HCT116 (cell line): Measurements from ENCODE around the gene ACKR3. TPM values are rescaled to one million over a fixed set of nuclear protein-coding genes. Genes with fewer than 3 reads are reported as not detected.

Source experiments
- ATAC-seq: fragments of 200-7000 bp; cut with Tn5 transposase; 2 replicates; pipeline ENCODE4 v1.9.1; 2020; ENCODE audit warnings: mild to moderate bottlenecking, moderate library complexity
- BruUV-seq: library from RNA; stranded (reverse); fragments of 400-500 nt; replicated peaks from 2 replicates; lab custom pipeline; 2021; lab: Mats Ljungman, UMichigan
- CTCF ChIA-PET: fragments of 300-600 bp; sonication (Branson Sonifier 250); formaldehyde crosslinking; loops from one replicate; lab custom pipeline; 2021; ENCODE audit warnings: antibody characterized with exemption; lab: Charles Lee
- POLR2A ChIA-PET: fragments of 300-600, 350-600 bp; sonication (Branson Sonifier 250); formaldehyde crosslinking; loops from one replicate; lab custom pipeline; 2021; ENCODE audit warnings: antibody characterized with exemption; lab: Charles Lee
- RAD21 ChIA-PET, 2 experiments: fragments of 300-600 bp; sonication (Branson Sonifier 250); formaldehyde crosslinking; loops; one replicate each; lab custom pipeline; 2023; ENCODE audit warnings: low total read pairs in 2 of 2; ENCODE audit not compliant: uncharacterized antibody in 2 of 2, unreplicated experiment in 2 of 2, low non-redundant PET in 1 of 2; lab: Charles Lee
- DNase-seq: peaks from one replicate; pipeline ENCODE4 v3.0.0-alpha.2; 2010; ENCODE audit warnings: low read depth, low spot score
- H2AFZ ChIP-seq: fragments of 200-600 bp; shearing (Covaris generic), sonication (generic); 2 replicates; pipeline ENCODE4 v1.6.1; 2017; ENCODE audit warnings: low read depth, mixed run types, mixed read lengths, antibody characterized with exemption, low read length; ENCODE audit not compliant: poor library complexity, severe bottlenecking
- H3K27ac ChIP-seq: 2 replicates; pipeline ENCODE4 v1.5.1; 2012; ENCODE audit warnings: low read depth, low read length
- H3K27me3 ChIP-seq: fragments of 200-600 bp; sonication (generic); 2 replicates; pipeline ENCODE4 v1.6.1; 2016; ENCODE audit warnings: mixed run types, low read length, mixed read lengths; ENCODE audit not compliant: insufficient read depth
- H3K36me3 ChIP-seq, 2 experiments: fragments of 200-500 bp in 1 of 2; fragments of 200-600 bp in 1 of 2; sonication (Bioruptor generic) in 1 of 2; sonication (generic) in 1 of 2; 2 replicates each; pipeline versions ENCODE4 v1.5.1 to v1.6.1; 2014 to 2016; ENCODE audit warnings: low read length in 2 of 2, inconsistent platforms in 1 of 2, mixed read lengths in 1 of 2, mixed run types in 1 of 2; ENCODE audit not compliant: insufficient read depth in 2 of 2, control insufficient read depth in 1 of 2
- H3K4me1 ChIP-seq, 2 experiments: fragments of 200-600 bp in 1 of 2; sonication (generic) in 1 of 2; 2 replicates each; pipeline versions ENCODE4 v1.5.1 to v1.6.1; 2012 to 2017; ENCODE audit warnings: low read length in 2 of 2, inconsistent platforms in 1 of 2, mild to moderate bottlenecking in 1 of 2, mixed read lengths in 1 of 2, mixed run types in 1 of 2, moderate library complexity in 1 of 2; ENCODE audit not compliant: insufficient read depth in 2 of 2, control insufficient read depth in 1 of 2
- H3K4me2 ChIP-seq: fragments of 200-600 bp; sonication (generic); 2 replicates; pipeline ENCODE4 v1.6.1; 2017; ENCODE audit warnings: mixed run types, low read length, mixed read lengths
- H3K4me3 ChIP-seq, 2 experiments: fragments of 200-600 bp in 1 of 2; sonication (generic) in 1 of 2; replicated peaks in 1 of 2; 2 replicates each; pipeline ENCODE4 v1.5.1; 2011 to 2016; ENCODE audit warnings: low read length in 2 of 2, control low read depth in 1 of 2, low read depth in 1 of 2, mild to moderate bottlenecking in 1 of 2, mixed read lengths in 1 of 2, mixed run types in 1 of 2
- H3K79me2 ChIP-seq: fragments of 200-600 bp; sonication (generic); 2 replicates; pipeline ENCODE4 v1.6.1; 2017; ENCODE audit warnings: mild to moderate bottlenecking, mixed run types, low read length, moderate library complexity, mixed read lengths; ENCODE audit not compliant: insufficient read depth
- H3K9ac ChIP-seq: fragments of 200-600 bp; sonication (generic); 2 replicates; pipeline ENCODE4 v1.6.1; 2016; ENCODE audit warnings: low read length, mixed read lengths
- H3K9me2 ChIP-seq: fragments of 200-600 bp; sonication (generic), shearing (Covaris generic); 2 replicates; pipeline ENCODE4 v1.6.1; 2017; ENCODE audit warnings: mixed run types, mild to moderate bottlenecking, moderate library complexity; ENCODE audit not compliant: insufficient read depth
- H3K9me3 ChIP-seq, 2 experiments: fragments of 200-500 bp in 1 of 2; fragments of 200-600 bp in 1 of 2; sonication (Bioruptor generic) in 1 of 2; sonication (generic) in 1 of 2; 2 replicates each; pipeline ENCODE4 v1.6.1; 2014 to 2017; ENCODE audit warnings: low read length in 2 of 2, mixed read lengths in 2 of 2, inconsistent platforms in 1 of 2, low read depth in 1 of 2, mild to moderate bottlenecking in 1 of 2, mixed run types in 1 of 2, moderate library complexity in 1 of 2; ENCODE audit not compliant: control insufficient read depth in 1 of 2, insufficient read depth in 1 of 2
- H4K20me1 ChIP-seq: fragments of 200-600 bp; sonication (generic), shearing (Covaris generic); 2 replicates; pipeline ENCODE4 v1.6.1; 2017; ENCODE audit warnings: mixed run types, mild to moderate bottlenecking, moderate library complexity; ENCODE audit not compliant: insufficient read depth
- CBX3 ChIP-seq: IDR thresholded peaks from 2 replicates; pipeline ENCODE4 v1.6.1; 2012; ENCODE audit warnings: low read depth
- EGR1 ChIP-seq: IDR thresholded peaks from 2 replicates; pipeline ENCODE4 v1.6.1; 2012; ENCODE audit warnings: low read depth
- FOSL1 ChIP-seq: IDR thresholded peaks from 2 replicates; pipeline ENCODE4 v1.6.1; 2012; ENCODE audit warnings: low read depth
- JUND ChIP-seq: IDR thresholded peaks from 2 replicates; pipeline ENCODE4 v1.6.1; 2012
- POLR2AphosphoS5 ChIP-seq: IDR thresholded peaks from 2 replicates; pipeline ENCODE4 v1.6.1; 2011; ENCODE audit warnings: mild to moderate bottlenecking, low read depth, low read length, moderate library complexity
- SP1 ChIP-seq: IDR thresholded peaks from 2 replicates; pipeline ENCODE4 v1.6.1; 2012; ENCODE audit warnings: low read depth
- YY1 ChIP-seq: IDR thresholded peaks from 2 replicates; pipeline ENCODE4 v1.6.1; 2011; ENCODE audit warnings: low read length, low read depth, moderate library complexity, mild to moderate bottlenecking; ENCODE audit not compliant: insufficient replicate concordance; ENCODE audit errors: extremely low read depth
- ZFX ChIP-seq: fragments of 450-650 bp; IDR thresholded peaks from 2 replicates; pipeline ENCODE4 v1.6.1; 2017
- intact Hi-C: fragments of 100-400 bp; cut with micrococcal nuclease; formaldehyde crosslinking; loops from 2 replicates; pipeline ENCODE4 v1.10.0; 2022
- total RNA-seq: library from RNA; stranded (reverse); gene quantifications from one replicate; pipeline ENCODE4 v1.2.1, GENCODE V29; 2021; ENCODE audit not compliant: unreplicated experiment
- TF ChIP-seq, protein P1 (sequence below): IDR thresholded peaks from 2 replicates; pipeline ENCODE4 v1.6.1; 2012; ENCODE audit warnings: low read depth
- TF ChIP-seq, protein P2 (sequence below): IDR thresholded peaks from 2 replicates; pipeline ENCODE4 v1.6.1; 2012
- TF ChIP-seq, protein P3 (sequence below), 3 experiments: fragments of 200-600 bp in 1 of 3; sonication (generic) in 1 of 3; IDR thresholded peaks in 2 of 3; conservative IDR thresholded peaks in 1 of 3; 2 replicates each; pipeline ENCODE4 v1.5.1; 2012 to 2017; ENCODE audit warnings: low read depth in 2 of 3, low read length in 2 of 3, antibody characterized with exemption in 1 of 3, borderline replicate concordance in 1 of 3, control low read depth in 1 of 3, mild to moderate bottlenecking in 1 of 3, mixed read lengths in 1 of 3, mixed run types in 1 of 3, moderate library complexity in 1 of 3; ENCODE audit not compliant: insufficient read depth in 1 of 3
- TF ChIP-seq, protein P4 (sequence below): IDR thresholded peaks from 2 replicates; pipeline ENCODE4 v1.6.1; 2012

Gene ACKR3
- total RNA-seq, 1 experiment from 2014 or later: 0.20 TPM

DNA sequence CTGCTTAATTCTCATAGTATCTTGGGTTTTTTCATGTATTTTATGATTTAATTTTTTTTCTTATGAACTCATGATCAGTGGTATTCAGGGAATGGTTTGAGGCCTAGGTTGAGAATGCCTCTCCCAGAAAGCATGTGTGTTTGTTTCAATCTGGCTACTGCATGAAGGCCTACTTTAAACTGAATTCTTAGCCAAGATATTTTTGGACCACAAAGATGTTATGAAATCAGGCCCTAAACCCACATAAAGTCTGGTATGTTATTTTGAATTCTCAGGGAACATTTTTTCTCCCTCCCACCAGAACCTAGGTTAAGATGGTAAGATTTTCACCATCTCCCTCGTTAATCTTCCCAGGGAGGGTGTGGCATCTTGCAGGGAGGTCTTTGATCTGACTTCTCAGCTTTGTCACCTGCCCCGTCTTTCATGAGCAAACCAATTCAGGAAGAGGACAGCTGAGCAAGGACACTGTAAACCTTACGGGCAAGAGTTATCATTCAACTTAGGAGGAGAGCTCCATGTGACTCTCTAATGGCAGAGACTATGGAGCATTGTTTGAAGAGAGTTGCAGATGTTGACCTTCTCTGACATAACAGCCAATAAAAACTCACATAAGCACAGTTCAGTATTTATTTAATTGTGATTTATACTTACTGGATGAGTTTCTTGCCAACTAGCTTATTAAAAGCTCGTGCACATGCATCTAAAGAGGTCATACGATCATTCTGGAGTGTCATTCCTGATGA lies 21.3 kb upstream of the ACKR3 start (continued):
- TF ChIP-seq, protein P1, sequence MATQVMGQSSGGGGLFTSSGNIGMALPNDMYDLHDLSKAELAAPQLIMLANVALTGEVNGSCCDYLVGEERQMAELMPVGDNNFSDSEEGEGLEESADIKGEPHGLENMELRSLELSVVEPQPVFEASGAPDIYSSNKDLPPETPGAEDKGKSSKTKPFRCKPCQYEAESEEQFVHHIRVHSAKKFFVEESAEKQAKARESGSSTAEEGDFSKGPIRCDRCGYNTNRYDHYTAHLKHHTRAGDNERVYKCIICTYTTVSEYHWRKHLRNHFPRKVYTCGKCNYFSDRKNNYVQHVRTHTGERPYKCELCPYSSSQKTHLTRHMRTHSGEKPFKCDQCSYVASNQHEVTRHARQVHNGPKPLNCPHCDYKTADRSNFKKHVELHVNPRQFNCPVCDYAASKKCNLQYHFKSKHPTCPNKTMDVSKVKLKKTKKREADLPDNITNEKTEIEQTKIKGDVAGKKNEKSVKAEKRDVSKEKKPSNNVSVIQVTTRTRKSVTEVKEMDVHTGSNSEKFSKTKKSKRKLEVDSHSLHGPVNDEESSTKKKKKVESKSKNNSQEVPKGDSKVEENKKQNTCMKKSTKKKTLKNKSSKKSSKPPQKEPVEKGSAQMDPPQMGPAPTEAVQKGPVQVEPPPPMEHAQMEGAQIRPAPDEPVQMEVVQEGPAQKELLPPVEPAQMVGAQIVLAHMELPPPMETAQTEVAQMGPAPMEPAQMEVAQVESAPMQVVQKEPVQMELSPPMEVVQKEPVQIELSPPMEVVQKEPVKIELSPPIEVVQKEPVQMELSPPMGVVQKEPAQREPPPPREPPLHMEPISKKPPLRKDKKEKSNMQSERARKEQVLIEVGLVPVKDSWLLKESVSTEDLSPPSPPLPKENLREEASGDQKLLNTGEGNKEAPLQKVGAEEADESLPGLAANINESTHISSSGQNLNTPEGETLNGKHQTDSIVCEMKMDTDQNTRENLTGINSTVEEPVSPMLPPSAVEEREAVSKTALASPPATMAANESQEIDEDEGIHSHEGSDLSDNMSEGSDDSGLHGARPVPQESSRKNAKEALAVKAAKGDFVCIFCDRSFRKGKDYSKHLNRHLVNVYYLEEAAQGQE: no peak
- TF ChIP-seq JUND (no peak), POLR2AphosphoS5 (no peak)

DNA sequence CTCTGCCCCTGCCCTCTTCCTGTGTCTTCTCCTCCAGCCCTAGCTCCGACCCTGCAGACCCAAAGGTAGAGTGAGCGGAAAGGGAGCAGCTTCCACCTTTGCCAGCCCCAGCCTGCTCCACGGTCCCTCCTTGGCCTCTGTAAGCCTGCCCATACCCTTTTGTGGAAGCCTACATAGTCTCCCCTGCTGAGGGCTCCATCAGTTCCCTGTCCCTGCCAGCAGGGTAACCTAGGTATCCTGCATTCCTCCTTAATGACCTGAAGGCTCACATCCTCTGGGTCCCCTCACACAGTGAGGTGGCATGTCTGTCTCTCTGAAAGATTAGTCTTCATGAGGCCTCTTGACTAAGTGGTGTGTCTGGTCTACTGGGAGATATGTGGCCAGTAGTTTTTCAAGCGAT lies 20.5 kb upstream of the ACKR3 start:
- Histone ChIP-seq H3K4me2 (no peak overlapping the region), H3K4me3 (no peak overlapping the region), H4K20me1 (no peaks in the 10 kb centered on the region), H3K9me2 (no peaks in the 10 kb centered on the region), H3K4me1 (no peaks in the 10 kb centered on the region), H2AFZ (no peak overlapping the region), H3K27ac (no peak overlapping the region), H3K9ac (no peak overlapping the region), H3K79me2 (no peaks in the 10 kb centered on the region), H3K9me3 (no peaks in the 10 kb centered on the region), H3K36me3 (no peaks in the 10 kb centered on the region), H3K27me3 (peaks cover 14% of the 10 kb centered on the region; the same call in 1 of the 2 replicates)
- CTCF ChIA-PET: no interaction called here
- intact Hi-C loops: no loop called here
- no TSS peak for BruUV-seq
- ATAC-seq: peak; percentile 47; the same call in 1 of the 2 replicates
- POLR2A ChIA-PET: no interaction called here
- DNase-seq: no peak
- RAD21 ChIA-PET: no interaction called here
- TF ChIP-seq, protein P2, sequence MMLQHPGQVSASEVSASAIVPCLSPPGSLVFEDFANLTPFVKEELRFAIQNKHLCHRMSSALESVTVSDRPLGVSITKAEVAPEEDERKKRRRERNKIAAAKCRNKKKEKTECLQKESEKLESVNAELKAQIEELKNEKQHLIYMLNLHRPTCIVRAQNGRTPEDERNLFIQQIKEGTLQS: no peak
- TF ChIP-seq JUND: no peak
- TF ChIP-seq FOSL1: no peak
- TF ChIP-seq YY1: no peak
- no peak for TF ChIP-seq SP1
- TF ChIP-seq ZFX: no peak
- no peak for TF ChIP-seq CBX3
- no peak for TF ChIP-seq POLR2AphosphoS5
- TF ChIP-seq, protein P3, sequence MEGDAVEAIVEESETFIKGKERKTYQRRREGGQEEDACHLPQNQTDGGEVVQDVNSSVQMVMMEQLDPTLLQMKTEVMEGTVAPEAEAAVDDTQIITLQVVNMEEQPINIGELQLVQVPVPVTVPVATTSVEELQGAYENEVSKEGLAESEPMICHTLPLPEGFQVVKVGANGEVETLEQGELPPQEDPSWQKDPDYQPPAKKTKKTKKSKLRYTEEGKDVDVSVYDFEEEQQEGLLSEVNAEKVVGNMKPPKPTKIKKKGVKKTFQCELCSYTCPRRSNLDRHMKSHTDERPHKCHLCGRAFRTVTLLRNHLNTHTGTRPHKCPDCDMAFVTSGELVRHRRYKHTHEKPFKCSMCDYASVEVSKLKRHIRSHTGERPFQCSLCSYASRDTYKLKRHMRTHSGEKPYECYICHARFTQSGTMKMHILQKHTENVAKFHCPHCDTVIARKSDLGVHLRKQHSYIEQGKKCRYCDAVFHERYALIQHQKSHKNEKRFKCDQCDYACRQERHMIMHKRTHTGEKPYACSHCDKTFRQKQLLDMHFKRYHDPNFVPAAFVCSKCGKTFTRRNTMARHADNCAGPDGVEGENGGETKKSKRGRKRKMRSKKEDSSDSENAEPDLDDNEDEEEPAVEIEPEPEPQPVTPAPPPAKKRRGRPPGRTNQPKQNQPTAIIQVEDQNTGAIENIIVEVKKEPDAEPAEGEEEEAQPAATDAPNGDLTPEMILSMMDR (IDR thresholded peaks at IDR 0.05 in 2 of 3, conservative IDR thresholded peaks at IDR 0.05 in 1 of 3; ENCODE audit: borderline replicate concordance in 1 of 3, insufficient read depth in 1 of 3, low read depth in 2 of 3, low read length in 2 of 3): no peak
- TF ChIP-seq, protein P1: no peak
- TF ChIP-seq, protein P4, sequence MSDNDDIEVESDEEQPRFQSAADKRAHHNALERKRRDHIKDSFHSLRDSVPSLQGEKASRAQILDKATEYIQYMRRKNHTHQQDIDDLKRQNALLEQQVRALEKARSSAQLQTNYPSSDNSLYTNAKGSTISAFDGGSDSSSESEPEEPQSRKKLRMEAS: no peak
- TF ChIP-seq EGR1: no peak
